ENCODE data around the gene RSRC1. TPM values are rescaled to one million over a fixed set of nuclear protein-coding genes. Genes with fewer than 3 reads are reported as not detected.

Gene RSRC1
- total RNA-seq, 1 experiment from 2014 or later = 49.4 TPM

DNA sequence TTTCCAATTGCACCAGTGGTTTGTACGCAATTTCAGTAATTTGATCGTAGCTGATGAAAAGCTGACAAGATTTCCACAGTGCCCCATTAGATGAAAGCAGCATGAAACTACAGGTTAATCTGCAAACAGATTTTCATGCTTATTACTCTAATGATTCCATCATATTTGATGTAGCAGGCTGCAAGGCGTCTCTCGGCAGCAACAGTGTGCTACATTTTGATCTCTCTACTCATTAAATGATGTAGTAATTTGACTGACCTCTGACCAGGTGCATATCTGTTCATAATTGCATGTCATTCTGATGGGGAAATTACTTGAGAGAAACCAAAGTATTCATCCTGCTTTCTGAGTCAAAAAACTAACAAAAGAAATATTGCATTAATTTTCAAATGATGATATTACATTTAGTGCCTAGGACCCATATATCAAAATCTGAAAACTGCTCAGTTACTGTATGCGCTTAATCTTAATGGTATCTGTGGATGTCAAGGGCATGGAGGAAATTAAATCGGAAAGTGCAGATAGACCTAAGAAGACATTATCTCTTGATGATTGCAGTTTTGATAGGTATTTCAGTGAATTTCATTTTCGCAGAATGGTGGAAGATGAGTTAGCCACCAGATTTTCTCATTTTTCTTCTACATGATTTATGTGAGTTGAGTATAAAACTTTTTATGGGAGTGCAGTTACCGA lies 198.5 kb downstream of the RSRC1 start:
- H3K27me3 ChIP-seq (ENCODE audit: control insufficient read depth, insufficient read depth, low read length) = no peaks in the 10 kb centered on the region
- no peak overlapping the region for H3K4me3 ChIP-seq (ENCODE audit: low read depth in 2 of 2, low read length in 2 of 2)
- ATAC-seq (no peak), DNase-seq (ENCODE audit: low read depth, low spot score) (no peak)
- no TSS peak for BruUV-seq (replicated peaks)
- no peaks in the 10 kb centered on the region for H3K9me3 ChIP-seq (ENCODE audit: control insufficient read depth, insufficient read depth, low read depth, low read length)
- ChIA-PET CTCF (no interaction called here), POLR2A (interaction anchor here (0.5 kb wide), 1 partner anchor 204 kb away, joined by 11 read pairs; no protein-coding TSS in a partner anchor)
- in situ Hi-C loops (cut with HindIII; ENCODE audit: low pct_unique_long_range_greater_than_20kb, low sequenced_read_pairs) (no loop called here), intact Hi-C loops (cut with micrococcal nuclease; ENCODE audit: unreplicated experiment) (no loop called here)
- no peak for TF ChIP-seq SIN3A (IDR thresholded peaks at IDR 0.05; ENCODE audit: borderline replicate concordance, insufficient read depth, low read depth, low read length)
- TF ChIP-seq CTCF (IDR thresholded peaks at IDR 0.05) = no peak
- no peak for TF ChIP-seq TCF7L2 (IDR thresholded peaks at IDR 0.05; ENCODE audit: low read depth, low read length)
- TF ChIP-seq, protein P1, sequence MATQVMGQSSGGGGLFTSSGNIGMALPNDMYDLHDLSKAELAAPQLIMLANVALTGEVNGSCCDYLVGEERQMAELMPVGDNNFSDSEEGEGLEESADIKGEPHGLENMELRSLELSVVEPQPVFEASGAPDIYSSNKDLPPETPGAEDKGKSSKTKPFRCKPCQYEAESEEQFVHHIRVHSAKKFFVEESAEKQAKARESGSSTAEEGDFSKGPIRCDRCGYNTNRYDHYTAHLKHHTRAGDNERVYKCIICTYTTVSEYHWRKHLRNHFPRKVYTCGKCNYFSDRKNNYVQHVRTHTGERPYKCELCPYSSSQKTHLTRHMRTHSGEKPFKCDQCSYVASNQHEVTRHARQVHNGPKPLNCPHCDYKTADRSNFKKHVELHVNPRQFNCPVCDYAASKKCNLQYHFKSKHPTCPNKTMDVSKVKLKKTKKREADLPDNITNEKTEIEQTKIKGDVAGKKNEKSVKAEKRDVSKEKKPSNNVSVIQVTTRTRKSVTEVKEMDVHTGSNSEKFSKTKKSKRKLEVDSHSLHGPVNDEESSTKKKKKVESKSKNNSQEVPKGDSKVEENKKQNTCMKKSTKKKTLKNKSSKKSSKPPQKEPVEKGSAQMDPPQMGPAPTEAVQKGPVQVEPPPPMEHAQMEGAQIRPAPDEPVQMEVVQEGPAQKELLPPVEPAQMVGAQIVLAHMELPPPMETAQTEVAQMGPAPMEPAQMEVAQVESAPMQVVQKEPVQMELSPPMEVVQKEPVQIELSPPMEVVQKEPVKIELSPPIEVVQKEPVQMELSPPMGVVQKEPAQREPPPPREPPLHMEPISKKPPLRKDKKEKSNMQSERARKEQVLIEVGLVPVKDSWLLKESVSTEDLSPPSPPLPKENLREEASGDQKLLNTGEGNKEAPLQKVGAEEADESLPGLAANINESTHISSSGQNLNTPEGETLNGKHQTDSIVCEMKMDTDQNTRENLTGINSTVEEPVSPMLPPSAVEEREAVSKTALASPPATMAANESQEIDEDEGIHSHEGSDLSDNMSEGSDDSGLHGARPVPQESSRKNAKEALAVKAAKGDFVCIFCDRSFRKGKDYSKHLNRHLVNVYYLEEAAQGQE (IDR thresholded peaks at IDR 0.05; ENCODE audit: insufficient read depth in 1 of 2, low read depth in 2 of 2, low read length in 1 of 2) = no peak
- no peak for TF ChIP-seq POLR2AphosphoS5 (IDR thresholded peaks at IDR 0.05; ENCODE audit: low read depth, low read length)
- no peaks in the 10 kb centered on the region for H3K4me1 ChIP-seq (ENCODE audit: control insufficient read depth, insufficient read depth, low read length)
- H3K36me3 ChIP-seq (ENCODE audit: control insufficient read depth, insufficient read depth, low read length) = no peaks in the 10 kb centered on the region
- H3K27ac ChIP-seq (ENCODE audit: low read length) = no peak overlapping the region

- Histone ChIP-seq H3K4me1 (ENCODE audit: control insufficient read depth, insufficient read depth, low read length) (no peaks in the 10 kb centered on the region), H3K27ac (ENCODE audit: low read length) (no peak overlapping the region), H3K27me3 (ENCODE audit: control insufficient read depth, insufficient read depth, low read length) (no peaks in the 10 kb centered on the region), H3K4me3 (ENCODE audit: low read depth in 2 of 2, low read length in 2 of 2) (no peak overlapping the region), H3K9me3 (ENCODE audit: control insufficient read depth, insufficient read depth, low read depth, low read length) (no peaks in the 10 kb centered on the region), H3K36me3 (ENCODE audit: control insufficient read depth, insufficient read depth, low read length) (no peaks in the 10 kb centered on the region)
- BruUV-seq (replicated peaks) = TSS peak; percentile 7
- ChIA-PET CTCF (interaction anchor here (0.6 kb wide), 2 partner anchors 206 to 706 kb away, joined by 4 to 8 read pairs; no protein-coding TSS in a partner anchor), POLR2A (no interaction called here)
- TF ChIP-seq SIN3A (IDR thresholded peaks at IDR 0.05; ENCODE audit: borderline replicate concordance, insufficient read depth, low read depth, low read length) = no peak
- intact Hi-C loops (cut with micrococcal nuclease; ENCODE audit: unreplicated experiment) (loop anchor here (10.0 kb wide), 2 partner anchors 208 to 698 kb away; partner anchors contain the start of gene SHOX2), in situ Hi-C loops (cut with HindIII; ENCODE audit: low pct_unique_long_range_greater_than_20kb, low sequenced_read_pairs) (no loop called here)
- DNase-seq (ENCODE audit: low read depth, low spot score) (no peak), ATAC-seq (no peak)
These were observed 202.8 kb downstream of the RSRC1 start for GRCh38 chr3:158312560-158313141.
